Aorta (tissue), 5 donors: ENCODE data around the gene RPRD1B. TPM values are rescaled to one million over a fixed set of nuclear protein-coding genes. Genes with fewer than 3 reads are reported as not detected.

Experiments used
- ATAC-seq: fragments of 200-7000 bp; cut with Tn5 transposase; one replicate; pipeline ENCODE4 v1.9.1; 2022; ENCODE audit warnings: moderate library complexity; ENCODE audit not compliant: low FRiP score
- DNase-seq, 2 donors: peaks; one replicate each; pipeline ENCODE4 v3.0.0-alpha.2; 2020
- H3K27ac ChIP-seq, 2 donors: one replicate each; pipeline ENCODE4 v1.5.1; 2013; ENCODE audit warnings: low read length in 2 of 2, mild to moderate bottlenecking in 2 of 2, moderate library complexity in 2 of 2, control low read depth in 1 of 2, inconsistent platforms in 1 of 2, low read depth in 1 of 2
- H3K27me3 ChIP-seq, 2 donors: one replicate each; pipeline ENCODE4 v1.6.1; 2013; ENCODE audit warnings: control low read depth in 1 of 2, low read length in 1 of 2, mild to moderate bottlenecking in 1 of 2, moderate library complexity in 1 of 2; ENCODE audit not compliant: insufficient read depth in 2 of 2, control insufficient read depth in 1 of 2
- H3K36me3 ChIP-seq, 2 donors: one replicate each; pipeline ENCODE4 v1.6.1; 2013; ENCODE audit warnings: control low read depth in 1 of 2, low read length in 1 of 2, mild to moderate bottlenecking in 1 of 2; ENCODE audit not compliant: insufficient read depth in 2 of 2, control insufficient read depth in 1 of 2
- H3K4me1 ChIP-seq, 2 donors: one replicate each; pipeline ENCODE4 v1.6.1; 2013; ENCODE audit warnings: low read length in 2 of 2, control low read depth in 1 of 2, mild to moderate bottlenecking in 1 of 2, moderate library complexity in 1 of 2; ENCODE audit not compliant: insufficient read depth in 2 of 2, control insufficient read depth in 1 of 2
- H3K4me3 ChIP-seq, 2 donors: one replicate each; pipeline ENCODE4 v1.5.1; 2013; ENCODE audit warnings: low read length in 2 of 2, control low read depth in 1 of 2, mild to moderate bottlenecking in 1 of 2
- H3K9me3 ChIP-seq: one replicate; pipeline ENCODE4 v1.6.1; 2013; ENCODE audit warnings: mild to moderate bottlenecking, low read length; ENCODE audit not compliant: control insufficient read depth
- WGBS, 2 donors: extraction: QIAGEN DNeasy Blood & Tissue Kit; methylation state at CpG; one replicate each; pipeline ENCODE4 v1.1.7; 2013; 5-methylcytosine and 5-hydroxymethylcytosine counted together
- intact Hi-C, 2 donors: fragments of 100-400 bp; cut with DNase I; formaldehyde crosslinking; loops; one replicate each; pipeline versions ENCODE4 v1.14.2 to v1.15.0; 2022
- polyA plus RNA-seq, 2 donors: library from polyadenylated mRNA; stranded (reverse); fragments of 200-250 nt; gene quantifications; one replicate each; pipeline ENCODE4 v1.2.3, GENCODE V29; 2013
- total RNA-seq, 2 donors: library from RNA; stranded (reverse); fragmentation: NEBNext Ultra II Directional; extraction: Animal tissue kit (Norgen Biotek cat#: 25700); gene quantifications; one replicate each; pipeline ENCODE4 v1.2.1, GENCODE V29; 2021
- donor health status: healthy with polysubstance abuse.
- donor health status: Bipolar disorder and iron deficiency.
- donor health status: DM: no; HTN: no; CAD: no.
- donor health status: DM: no; HTN: no; CAD: no.
- donor health status: DM: yes; HTN: yes; CAD: no.

RPRD1B gene
- total and polyA plus RNA-seq, 4 donors = 6.9 to 43.5 (median 21.9) TPM

DNA sequence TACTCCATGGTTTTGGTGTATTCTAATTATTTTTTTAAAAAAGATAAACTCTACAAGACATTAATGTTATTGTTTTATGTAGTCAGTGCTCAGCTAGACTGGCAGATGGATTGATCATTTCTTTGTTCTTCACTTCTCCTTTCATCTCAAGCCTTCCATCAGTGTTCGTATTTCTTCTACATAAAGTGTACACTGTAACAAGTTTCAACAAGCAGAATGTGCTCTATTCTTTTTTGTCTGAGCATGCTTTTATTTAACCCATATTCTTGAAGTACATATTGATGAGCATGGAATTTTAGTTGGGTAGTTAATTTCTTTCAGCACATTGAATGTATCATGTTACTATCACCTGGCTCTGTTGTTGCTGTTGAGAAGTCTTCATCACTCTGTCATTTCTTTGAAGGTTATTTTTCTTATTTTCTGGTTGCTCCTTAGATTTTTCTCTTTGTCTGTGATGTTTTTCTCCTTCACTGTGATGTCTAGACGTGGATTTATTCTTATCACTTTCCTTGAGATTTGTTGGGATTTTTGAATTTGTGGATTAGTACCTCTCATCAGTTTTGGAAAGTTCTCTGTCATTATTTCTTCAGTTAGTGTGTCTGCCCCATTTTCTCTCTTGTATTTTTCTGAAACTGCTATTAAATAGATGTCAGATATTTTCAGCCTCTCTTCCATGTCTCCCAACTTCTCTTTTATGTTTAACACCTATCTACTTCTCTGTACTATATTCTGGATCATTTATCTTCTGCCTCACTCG, 83.0 kb downstream of the RPRD1B start:
- Histone ChIP-seq H3K27ac (no peak overlapping the region), H3K4me1 (peaks cover 0 to under 1% of the 10 kb centered on the region in 2 donors), H3K27me3 (no peaks in the 10 kb centered on the region), H3K4me3 (no peak overlapping the region), H3K36me3 (no peaks in the 10 kb centered on the region), H3K9me3 (no peaks in the 10 kb centered on the region)
- no peak for ATAC-seq
- WGBS, 2 donors = 60 to 63% methylated on average over 3 of the region's 3 CpGs
- DNase-seq = no peak
- intact Hi-C loops = no loop called here

GRCh38 chr20:38117205-38117604, 83.7 kb downstream of the RPRD1B start:
- DNase-seq = no peak
- no peak overlapping the region for H3K27ac ChIP-seq

DNA sequence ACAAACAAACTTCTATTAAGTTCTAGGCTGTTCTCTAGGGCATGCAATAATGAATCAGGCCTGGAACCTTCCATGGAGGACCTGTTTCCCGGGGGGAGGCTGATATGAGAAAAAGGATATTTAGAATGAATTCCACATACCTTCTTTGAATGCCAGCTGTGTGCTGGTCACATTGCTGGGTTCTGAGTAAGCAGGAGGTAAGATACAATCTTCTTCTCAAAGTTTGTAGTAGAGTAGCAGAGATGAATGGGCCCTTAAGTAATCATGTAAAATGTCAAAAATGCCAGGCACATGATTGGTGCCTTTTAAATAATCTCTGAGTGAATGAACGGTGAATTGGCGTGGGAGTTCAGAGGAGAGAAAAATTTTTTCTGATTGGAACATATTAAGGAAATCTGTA, 84.1 kb downstream of the RPRD1B start:
- intact Hi-C loops = no loop called here
- Histone ChIP-seq H3K4me3 (no peak overlapping the region), H3K9me3 (no peaks in the 10 kb centered on the region), H3K27me3 (no peaks in the 10 kb centered on the region), H3K36me3 (no peaks in the 10 kb centered on the region), H3K27ac (no peak overlapping the region), H3K4me1 (no peaks in the 10 kb centered on the region)
- DNase-seq = no peak
- 9 to 18% methylated on average over 3 of the region's 3 CpGs for WGBS, 2 donors
- ATAC-seq = no peak

More at GRCh38 chr20:38117205-38117604, 83.7 kb downstream of the RPRD1B start:
- no peaks in the 10 kb centered on the region for H3K4me1 ChIP-seq
- no peak for ATAC-seq
- intact Hi-C loops = no loop called here
- 97 to 98% methylated on average over 2 of the region's 2 CpGs for WGBS, 2 donors
- no peak overlapping the region for H3K4me3 ChIP-seq
- H3K27me3 ChIP-seq = no peaks in the 10 kb centered on the region
- H3K36me3 ChIP-seq = no peaks in the 10 kb centered on the region
- H3K9me3 ChIP-seq = no peaks in the 10 kb centered on the region

DNA sequence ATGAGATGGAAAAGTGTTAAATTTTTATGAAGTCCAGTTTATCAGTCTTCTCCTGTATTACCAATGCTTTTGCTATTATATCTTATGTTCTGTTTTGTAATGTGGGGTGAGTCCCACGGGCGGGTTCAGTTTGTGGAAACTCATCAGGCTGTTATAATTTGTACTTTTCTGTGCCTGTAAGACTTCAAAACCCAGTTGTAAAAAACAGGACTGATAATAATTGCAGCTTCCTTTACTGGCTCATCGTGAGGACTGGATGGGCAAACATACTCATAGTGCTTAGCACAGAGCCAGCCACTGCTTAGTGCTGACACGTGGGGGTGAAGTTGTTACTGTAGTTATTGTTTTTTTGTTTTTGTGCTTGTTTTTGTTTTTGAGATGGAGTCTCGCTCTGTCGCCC, 85.9 kb downstream of the RPRD1B start:
- WGBS, 2 donors = 78 to 80% methylated on average over 6 of the region's 6 CpGs
- Histone ChIP-seq H3K27ac (no peak overlapping the region), H3K27me3 (no peaks in the 10 kb centered on the region), H3K4me3 (no peak overlapping the region), H3K9me3 (no peaks in the 10 kb centered on the region), H3K4me1 (no peaks in the 10 kb centered on the region), H3K36me3 (no peaks in the 10 kb centered on the region)
- DNase-seq (no peak), ATAC-seq (no peak)
- intact Hi-C loops = no loop called here

- intact Hi-C loops = no loop called here
- Histone ChIP-seq H3K4me3 (no peak overlapping the region), H3K27ac (no peak overlapping the region), H3K9me3 (no peaks in the 10 kb centered on the region), H3K36me3 (no peaks in the 10 kb centered on the region), H3K27me3 (no peaks in the 10 kb centered on the region), H3K4me1 (no peaks in the 10 kb centered on the region)
- ATAC-seq = no peak
- 95 to 96% methylated on average over 4 of the region's 4 CpGs for WGBS, 2 donors
- no peak for DNase-seq
Observed at GRCh38 chr20:38120625-38120988, 87.1 kb downstream of the RPRD1B start.

- 91 to 93% methylated on average over 4 of the region's 4 CpGs for WGBS, 2 donors
- intact Hi-C loops = no loop called here
- no peak overlapping the region for H3K4me3 ChIP-seq
- H3K27ac ChIP-seq = no peak overlapping the region
- DNase-seq = no peak
- no peaks in the 10 kb centered on the region for H3K9me3 ChIP-seq
- no peak for ATAC-seq
- H3K4me1 ChIP-seq = peaks cover 0 to 2% of the 10 kb centered on the region in 2 donors
- H3K27me3 ChIP-seq = no peaks in the 10 kb centered on the region
- no peaks in the 10 kb centered on the region for H3K36me3 ChIP-seq
Observed at GRCh38 chr20:38121741-38122140, 88.2 kb downstream of the RPRD1B start.

GRCh38 chr20:38123021-38123587, 89.6 kb downstream of the RPRD1B start:
- no peak overlapping the region for H3K27ac ChIP-seq
- DNase-seq = no peak
- H3K36me3 ChIP-seq = no peaks in the 10 kb centered on the region
- intact Hi-C loops = no loop called here
- no peaks in the 10 kb centered on the region for H3K27me3 ChIP-seq
- 25 to 32% methylated on average over 4 of the region's 4 CpGs for WGBS, 2 donors
- H3K4me1 ChIP-seq = peaks cover 0 to 2% of the 10 kb centered on the region in 2 donors
- H3K4me3 ChIP-seq = no peak overlapping the region
- no peak for ATAC-seq
- H3K9me3 ChIP-seq = no peaks in the 10 kb centered on the region

- Histone ChIP-seq H3K9me3 (no peaks in the 10 kb centered on the region), H3K27ac (peak overlapping the region; percentile 28 to 91), H3K27me3 (no peaks in the 10 kb centered on the region), H3K4me1 (peaks cover 0 to 2% of the 10 kb centered on the region in 2 donors), H3K36me3 (no peaks in the 10 kb centered on the region), H3K4me3 (no peak overlapping the region)
- ATAC-seq = peak; percentile 85
- DNase-seq = peak; percentile 94 to 95
- 17 to 19% methylated on average over 18 of the region's 18 CpGs for WGBS, 2 donors
- intact Hi-C loops = no loop called here
Observed at GRCh38 chr20:38125157-38126056, 91.9 kb downstream of the RPRD1B start.
